ENCODE data around the gene ARFGAP2.

Gene ARFGAP2

GRCh38 chr11:47177846-47178245 lies 1.2 kb upstream of the ARFGAP2 start:
- H3K4me1 ChIP-seq (ENCODE audit: low read length): peaks cover 16% of the 10 kb centered on the region
- H2AFZ ChIP-seq (ENCODE audit: low read length): peak overlapping the region; percentile 98
- no peaks in the 10 kb centered on the region for H3K27me3 ChIP-seq (replicated peaks; ENCODE audit: insufficient read depth, low read length)
- H3K9ac ChIP-seq (ENCODE audit: low read length): peak overlapping the region; percentile 95
- DNase-seq: no peak
- no peaks in the 10 kb centered on the region for H3K9me2 ChIP-seq (replicated peaks; ENCODE audit: insufficient read depth, low read length)
- no peaks in the 10 kb centered on the region for H3K9me3 ChIP-seq (replicated peaks; ENCODE audit: insufficient read depth, low read length)
- H3K36me3 ChIP-seq (replicated peaks; ENCODE audit: insufficient read depth, low read length): 0 out of 2 replicates have a peak, but pooled peaks cover 4% of the 10 kb centered on the region
- H3K27ac ChIP-seq (ENCODE audit: low read length): peak overlapping the region; percentile 84; the same call in 1 of the 2 replicates
- peak overlapping the region; percentile 94 for H3K4me2 ChIP-seq (ENCODE audit: low read depth, low read length)
- H3K79me2 ChIP-seq (ENCODE audit: low read length): peaks cover 37% of the 10 kb centered on the region
- peaks cover 7% of the 10 kb centered on the region; the same call in 1 of the 2 replicates for H3F3A ChIP-seq (ENCODE audit: insufficient read depth, low read length)
- H3K4me3 ChIP-seq (ENCODE audit: low read length): peak overlapping the region; percentile 77
- TF ChIP-seq EZH2phosphoT487 (IDR thresholded peaks at IDR 0.05; ENCODE audit: low read length) (no peak), EZH2 (optimal IDR thresholded peaks at IDR 0.05; ENCODE audit: low read depth, low read length) (no peak), CTCF (IDR thresholded peaks at IDR 0.05; ENCODE audit: low read length) (no peak)
- H4K20me1 ChIP-seq (ENCODE audit: insufficient read depth, low read length): no peaks in the 10 kb centered on the region

- Histone ChIP-seq H3K4me1 (ENCODE audit: low read length) (peaks cover 16% of the 10 kb centered on the region), H3F3A (ENCODE audit: insufficient read depth, low read length) (peaks cover 7% of the 10 kb centered on the region; the same call in 1 of the 2 replicates), H3K4me2 (ENCODE audit: low read depth, low read length) (peak overlapping the region; percentile 94), H3K36me3 (replicated peaks; ENCODE audit: insufficient read depth, low read length) (0 out of 2 replicates have a peak, but pooled peaks cover 4% of the 10 kb centered on the region), H3K79me2 (ENCODE audit: low read length) (peaks cover 42% of the 10 kb centered on the region), H3K27me3 (replicated peaks; ENCODE audit: insufficient read depth, low read length) (no peaks in the 10 kb centered on the region), H3K27ac (ENCODE audit: low read length) (peak overlapping the region; percentile 84), H3K4me3 (ENCODE audit: low read length) (peak overlapping the region; percentile 77), H3K9ac (ENCODE audit: low read length) (peak overlapping the region; percentile 95), H4K20me1 (ENCODE audit: insufficient read depth, low read length) (no peaks in the 10 kb centered on the region), H3K9me3 (replicated peaks; ENCODE audit: insufficient read depth, low read length) (no peaks in the 10 kb centered on the region), H2AFZ (ENCODE audit: low read length) (peak overlapping the region; percentile 98), H3K9me2 (replicated peaks; ENCODE audit: insufficient read depth, low read length) (no peaks in the 10 kb centered on the region)
- TF ChIP-seq CTCF (IDR thresholded peaks at IDR 0.05; ENCODE audit: low read length) (peak; percentile 76), EZH2phosphoT487 (IDR thresholded peaks at IDR 0.05; ENCODE audit: low read length) (no peak), EZH2 (optimal IDR thresholded peaks at IDR 0.05; ENCODE audit: low read depth, low read length) (no peak)
- DNase-seq: peak; percentile 81
Observed at GRCh38 chr11:47177229-47177845, 658 bp upstream of the ARFGAP2 start.

- Histone ChIP-seq H3K4me1 (ENCODE audit: low read length) (peaks cover 16% of the 10 kb centered on the region), H3K27me3 (replicated peaks; ENCODE audit: insufficient read depth, low read length) (no peaks in the 10 kb centered on the region), H3K79me2 (ENCODE audit: low read length) (peaks cover 57% of the 10 kb centered on the region), H3K36me3 (replicated peaks; ENCODE audit: insufficient read depth, low read length) (peaks cover 4% of the 10 kb centered on the region; the same call in 1 of the 2 replicates), H3K4me3 (ENCODE audit: low read length) (peak overlapping the region; percentile 93), H3K9ac (ENCODE audit: low read length) (peak overlapping the region; percentile 95), H3K4me2 (ENCODE audit: low read depth, low read length) (peak overlapping the region; percentile 92), H3K9me2 (replicated peaks; ENCODE audit: insufficient read depth, low read length) (no peaks in the 10 kb centered on the region), H3F3A (ENCODE audit: insufficient read depth, low read length) (peaks cover 7% of the 10 kb centered on the region; the same call in 1 of the 2 replicates), H4K20me1 (ENCODE audit: insufficient read depth, low read length) (no peaks in the 10 kb centered on the region), H3K27ac (ENCODE audit: low read length) (peak overlapping the region; percentile 63), H3K9me3 (replicated peaks; ENCODE audit: insufficient read depth, low read length) (no peaks in the 10 kb centered on the region), H2AFZ (ENCODE audit: low read length) (no peak overlapping the region)
- DNase-seq: peak; percentile 36
- no peak for TF ChIP-seq CTCF (IDR thresholded peaks at IDR 0.05; ENCODE audit: low read length)
- no peak for TF ChIP-seq EZH2phosphoT487 (IDR thresholded peaks at IDR 0.05; ENCODE audit: low read length)
- no peak for TF ChIP-seq EZH2 (optimal IDR thresholded peaks at IDR 0.05; ENCODE audit: low read depth, low read length)
Observed at GRCh38 chr11:47175746-47176327, 842 bp downstream of the ARFGAP2 start.
